HepG2 (cell line): ENCODE results near the gene CCDC144A. TPM values are rescaled to one million over a fixed set of nuclear protein-coding genes. Genes with fewer than 3 reads are reported as not detected.

Experiments used
- CREB1 ChIP-seq, 2 experiments: fragments of 450-650 bp in 1 of 2; IDR thresholded peaks; 2 replicates each; pipeline ENCODE4 v1.6.1; 2016 to 2017; ENCODE audit warnings: control low read depth in 1 of 2, mild to moderate bottlenecking in 1 of 2, missing compliant biosample characterization in 1 of 2, missing genetic modification characterization in 1 of 2
- GABPB1 ChIP-seq: IDR thresholded peaks from 2 replicates; pipeline ENCODE4 v1.6.1; 2016; ENCODE audit warnings: mild to moderate bottlenecking, missing genetic modification reagents, moderate library complexity, missing compliant biosample characterization
- HNRNPL ChIP-seq: fragments of 200-400 bp; formaldehyde crosslinking; IDR thresholded peaks from 2 replicates; pipeline ENCODE4 v1.6.1; 2017; ENCODE audit warnings: mild to moderate bottlenecking, low read depth, low read length
- KLF11 ChIP-seq: IDR thresholded peaks from 2 replicates; pipeline ENCODE4 v1.6.1; 2016; ENCODE audit warnings: missing compliant biosample characterization
- MAZ ChIP-seq, 2 experiments: sonication (generic) in 1 of 2; formaldehyde crosslinking in 1 of 2; IDR thresholded peaks; 2 replicates each; pipeline versions ENCODE4 v1.5.0 to v1.6.1; 2012 to 2020; ENCODE audit warnings: low read depth in 2 of 2, mild to moderate bottlenecking in 2 of 2, borderline replicate concordance in 1 of 2, improper control_type of control experiment in 1 of 2, low read length in 1 of 2, missing genetic modification reagents in 1 of 2, moderate library complexity in 1 of 2
- MIER3 ChIP-seq: IDR thresholded peaks from 2 replicates; pipeline ENCODE4 v1.6.1; 2016; ENCODE audit warnings: missing compliant biosample characterization, borderline replicate concordance
- NCOR1 ChIP-seq: fragments of 200-600 bp; sonication (generic); IDR thresholded peaks from 2 replicates; pipeline ENCODE4 v1.7.0; 2017; ENCODE audit warnings: antibody characterized with exemption, low read length, borderline replicate concordance
- RELA ChIP-seq: sonication (generic); formaldehyde crosslinking; IDR thresholded peaks from 2 replicates; pipeline ENCODE4 v1.4.0; 2020; ENCODE audit warnings: missing genetic modification reagents
- REXO4 ChIP-seq: sonication (generic); formaldehyde crosslinking; IDR thresholded peaks from 2 replicates; pipeline ENCODE4 v1.8.0; 2022; ENCODE audit warnings: missing genetic modification reagents, mild to moderate bottlenecking, borderline replicate concordance
- SRSF1 ChIP-seq: fragments of 200-400 bp; formaldehyde crosslinking; optimal IDR thresholded peaks from 2 replicates; pipeline ENCODE3; 2017; ENCODE audit warnings: mild to moderate bottlenecking, low read depth, low read length, moderate library complexity
- ZNF180 ChIP-seq: sonication (generic); formaldehyde crosslinking; IDR thresholded peaks from 2 replicates; pipeline ENCODE4 v1.4.0; 2020; ENCODE audit warnings: low read depth, missing genetic modification reagents, borderline replicate concordance
- ZNF256 ChIP-seq: sonication (generic); formaldehyde crosslinking; conservative IDR thresholded peaks from 2 replicates; pipeline ENCODE4 v1.4.0; 2020; ENCODE audit warnings: missing genetic modification reagents
- ZNF296 ChIP-seq: sonication (generic); formaldehyde crosslinking; conservative IDR thresholded peaks from 2 replicates; pipeline ENCODE4 v1.5.0; 2020; ENCODE audit warnings: mild to moderate bottlenecking, missing genetic modification reagents
- ZNF772 ChIP-seq: sonication (generic); formaldehyde crosslinking; IDR thresholded peaks from 2 replicates; pipeline ENCODE4 v1.5.0; 2020; ENCODE audit warnings: mild to moderate bottlenecking, missing genetic modification reagents
- ZNF773 ChIP-seq: sonication (generic); formaldehyde crosslinking; IDR thresholded peaks from 2 replicates; pipeline ENCODE4 v1.4.0; 2020; ENCODE audit warnings: missing genetic modification reagents, borderline replicate concordance
- polyA plus RNA-seq, 8 experiments: library from polyadenylated mRNA; depleted of rRNA in 3 of 8; stranded (reverse) in 7 of 8; unstranded in 1 of 8; fragments of >200 nt; fragmentation: Illumina TruSeq in 4 of 8; extraction: Trizol in 4 of 8; gene quantifications; 2 replicates each; pipeline versions ENCODE4 v1.2.1 to v1.2.3, GENCODE V29; 2011 to 2016; ENCODE audit warnings: low read depth in 4 of 8, missing spikeins in 1 of 8, mixed read lengths in 1 of 8; ENCODE audit not compliant: insufficient read depth in 1 of 8
- total RNA-seq, 5 experiments: library from RNA; depleted of rRNA; stranded (reverse); fragments of >200 nt; fragmentation: Illumina TruSeq; extraction: Trizol; gene quantifications; 2 replicates each; pipeline ENCODE4 v1.2.3, GENCODE V29; 2016; ENCODE audit warnings: low read depth in 1 of 5
- TF ChIP-seq, protein P1 (sequence below), 2 experiments: sonication (generic) in 1 of 2; formaldehyde crosslinking in 1 of 2; IDR thresholded peaks; 2 replicates each; pipeline versions ENCODE4 v1.6.1 to v1.9.0; 2014 to 2022; ENCODE audit warnings: antibody characterized with exemption in 1 of 2, borderline replicate concordance in 1 of 2, inconsistent platforms in 1 of 2, low read depth in 1 of 2, missing genetic modification reagents in 1 of 2
- TF ChIP-seq, protein P2 (sequence below): sonication (generic); formaldehyde crosslinking; IDR thresholded peaks from 2 replicates; pipeline ENCODE4 v1.9.0; 2022; ENCODE audit warnings: missing genetic modification reagents, mild to moderate bottlenecking, borderline replicate concordance
- TF ChIP-seq, protein P3 (sequence below): sonication (generic); formaldehyde crosslinking; IDR thresholded peaks from 2 replicates; pipeline ENCODE4 v1.5.0; 2020; ENCODE audit warnings: missing genetic modification reagents, mild to moderate bottlenecking, borderline replicate concordance
- TF ChIP-seq, protein P4 (sequence below): sonication (generic); formaldehyde crosslinking; IDR thresholded peaks from 2 replicates; pipeline ENCODE4 v1.5.0; 2020; ENCODE audit warnings: mild to moderate bottlenecking, low read depth, missing genetic modification reagents, borderline replicate concordance

The CCDC144A gene
- total and polyA plus RNA-seq, 2 of the 13 experiments (the other 11 are each of a cell fraction or from before 2014, with no cell fraction given) = 0.09 TPM; not detected in 1

DNA sequence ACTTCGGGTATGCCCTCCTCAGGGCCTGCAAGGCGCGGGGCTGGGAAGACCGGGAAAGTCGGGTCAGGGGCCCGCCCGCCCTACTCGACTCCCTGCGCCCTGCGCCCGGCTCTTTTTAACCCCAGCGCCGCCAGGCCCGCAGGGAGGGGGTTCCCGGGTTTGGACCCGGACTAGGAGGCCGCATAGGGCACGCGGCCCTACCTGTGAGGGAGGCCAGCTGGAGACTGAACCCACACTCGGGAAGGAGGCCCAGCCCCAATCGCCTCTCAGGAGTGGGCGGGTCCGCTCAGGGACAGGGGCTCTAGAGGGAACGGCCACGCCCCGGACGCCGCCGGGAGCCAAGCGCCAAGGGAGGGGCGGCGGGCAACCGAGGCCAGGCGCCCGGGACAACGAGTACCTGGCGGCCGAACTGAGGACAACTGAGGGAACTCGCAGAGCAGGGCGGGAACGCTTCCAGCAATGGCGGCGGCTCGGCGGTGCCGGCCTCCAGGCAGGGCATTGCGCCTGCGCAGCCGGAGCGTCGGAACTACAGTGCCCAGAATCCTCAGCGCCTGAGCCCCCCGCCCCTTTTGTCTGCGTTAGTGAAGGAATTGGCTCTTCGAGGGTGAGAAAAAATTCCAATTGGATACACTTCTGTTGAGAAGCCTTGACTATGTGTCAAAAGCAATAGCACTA, 36.5 kb upstream of the CCDC144A start, which contains the start of gene ZNF624 (continued):
- TF ChIP-seq, protein P1, sequence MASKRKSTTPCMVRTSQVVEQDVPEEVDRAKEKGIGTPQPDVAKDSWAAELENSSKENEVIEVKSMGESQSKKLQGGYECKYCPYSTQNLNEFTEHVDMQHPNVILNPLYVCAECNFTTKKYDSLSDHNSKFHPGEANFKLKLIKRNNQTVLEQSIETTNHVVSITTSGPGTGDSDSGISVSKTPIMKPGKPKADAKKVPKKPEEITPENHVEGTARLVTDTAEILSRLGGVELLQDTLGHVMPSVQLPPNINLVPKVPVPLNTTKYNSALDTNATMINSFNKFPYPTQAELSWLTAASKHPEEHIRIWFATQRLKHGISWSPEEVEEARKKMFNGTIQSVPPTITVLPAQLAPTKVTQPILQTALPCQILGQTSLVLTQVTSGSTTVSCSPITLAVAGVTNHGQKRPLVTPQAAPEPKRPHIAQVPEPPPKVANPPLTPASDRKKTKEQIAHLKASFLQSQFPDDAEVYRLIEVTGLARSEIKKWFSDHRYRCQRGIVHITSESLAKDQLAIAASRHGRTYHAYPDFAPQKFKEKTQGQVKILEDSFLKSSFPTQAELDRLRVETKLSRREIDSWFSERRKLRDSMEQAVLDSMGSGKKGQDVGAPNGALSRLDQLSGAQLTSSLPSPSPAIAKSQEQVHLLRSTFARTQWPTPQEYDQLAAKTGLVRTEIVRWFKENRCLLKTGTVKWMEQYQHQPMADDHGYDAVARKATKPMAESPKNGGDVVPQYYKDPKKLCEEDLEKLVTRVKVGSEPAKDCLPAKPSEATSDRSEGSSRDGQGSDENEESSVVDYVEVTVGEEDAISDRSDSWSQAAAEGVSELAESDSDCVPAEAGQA (IDR thresholded peaks at IDR 0.05; ENCODE audit: low read depth) = peak; percentile 80; the same call in 1 of the 2 replicates
- TF ChIP-seq, protein P1 (CRISPR knock-in tag; IDR thresholded peaks at IDR 0.05; ENCODE audit: borderline replicate concordance) = peak; percentile 89
- TF ChIP-seq MAZ (IDR thresholded peaks at IDR 0.05; ENCODE audit: borderline replicate concordance, low read depth, low read length) (peak; percentile 85), MAZ (CRISPR knock-in tag; IDR thresholded peaks at IDR 0.05; ENCODE audit: low read depth) (peak; percentile 89), ZNF773 (no peak), HNRNPL (peak; percentile 91), GABPB1 (CRISPR knock-in tag) (peak; percentile 89), KLF11 (0 out of 2 replicates have a peak, but pooled peaks have one; percentile 10), ZNF772 (CRISPR knock-in tag) (peak; percentile 89), SRSF1 (peak; percentile 81), RELA (CRISPR knock-in tag) (no peak), ZNF296 (CRISPR knock-in tag) (no peak), CREB1 (IDR thresholded peaks at IDR 0.05) (0 out of 2 replicates have a peak, but pooled peaks have one; percentile 18), CREB1 (CRISPR knock-in tag; IDR thresholded peaks at IDR 0.05) (peak; percentile 68), ZNF180 (peak; percentile 70; the same call in 1 of the 2 replicates), ZNF256 (CRISPR knock-in tag) (peak; percentile 88; the same call in 1 of the 2 replicates), MIER3 (no peak), REXO4 (CRISPR knock-in tag) (no peak; the same call in 1 of the 2 replicates), NCOR1 (no peak)
- TF ChIP-seq, protein P2, sequence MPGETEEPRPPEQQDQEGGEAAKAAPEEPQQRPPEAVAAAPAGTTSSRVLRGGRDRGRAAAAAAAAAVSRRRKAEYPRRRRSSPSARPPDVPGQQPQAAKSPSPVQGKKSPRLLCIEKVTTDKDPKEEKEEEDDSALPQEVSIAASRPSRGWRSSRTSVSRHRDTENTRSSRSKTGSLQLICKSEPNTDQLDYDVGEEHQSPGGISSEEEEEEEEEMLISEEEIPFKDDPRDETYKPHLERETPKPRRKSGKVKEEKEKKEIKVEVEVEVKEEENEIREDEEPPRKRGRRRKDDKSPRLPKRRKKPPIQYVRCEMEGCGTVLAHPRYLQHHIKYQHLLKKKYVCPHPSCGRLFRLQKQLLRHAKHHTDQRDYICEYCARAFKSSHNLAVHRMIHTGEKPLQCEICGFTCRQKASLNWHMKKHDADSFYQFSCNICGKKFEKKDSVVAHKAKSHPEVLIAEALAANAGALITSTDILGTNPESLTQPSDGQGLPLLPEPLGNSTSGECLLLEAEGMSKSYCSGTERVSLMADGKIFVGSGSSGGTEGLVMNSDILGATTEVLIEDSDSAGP = peak; percentile 82; the same call in 1 of the 2 replicates
- TF ChIP-seq, protein P3, sequence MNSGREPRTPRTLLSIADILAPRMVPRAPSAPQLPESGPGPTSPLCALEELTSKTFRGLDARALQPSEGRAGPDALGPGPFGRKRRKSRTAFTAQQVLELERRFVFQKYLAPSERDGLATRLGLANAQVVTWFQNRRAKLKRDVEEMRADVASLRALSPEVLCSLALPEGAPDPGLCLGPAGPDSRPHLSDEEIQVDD (CRISPR knock-in tag) = 0 out of 2 replicates have a peak, but pooled peaks have one; percentile 43
- TF ChIP-seq, protein P4, sequence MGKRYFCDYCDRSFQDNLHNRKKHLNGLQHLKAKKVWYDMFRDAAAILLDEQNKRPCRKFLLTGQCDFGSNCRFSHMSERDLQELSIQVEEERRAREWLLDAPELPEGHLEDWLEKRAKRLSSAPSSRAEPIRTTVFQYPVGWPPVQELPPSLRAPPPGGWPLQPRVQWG (CRISPR knock-in tag) = no peak
